PC-9 (cell line): ENCODE measurements around the gene KRTAP5-6. TPM values are rescaled to one million over a fixed set of nuclear protein-coding genes. Genes with fewer than 3 reads are reported as not detected.
"Not testable (repeated sequence)": the region's sequence is repeated elsewhere in the genome, so short reads cannot be mapped to it uniquely, and the experiment has no call there.

Source experiments
- BruUV-seq: library from RNA; stranded (reverse); fragments of 400-500 nt; replicated peaks from 2 replicates; lab custom pipeline; 2021; lab: Mats Ljungman, UMichigan
- CTCF ChIA-PET: fragments of 300-600 bp; sonication (Branson Sonifier 250); formaldehyde crosslinking; loops from one replicate; lab custom pipeline; 2022; ENCODE audit warnings: antibody characterized with exemption; lab: Charles Lee
- POLR2A ChIA-PET: fragments of 300-600 bp; sonication (Branson Sonifier 250); formaldehyde crosslinking; loops from one replicate; lab custom pipeline; 2022; ENCODE audit warnings: antibody characterized with exemption; ENCODE audit not compliant: unreplicated experiment; lab: Charles Lee
- DNase-seq, 2 experiments: peaks; one replicate each; pipeline versions ENCODE4 v3.0.0 to v3.0.0-alpha.2; 2015 to 2022; ENCODE audit warnings: mixed read lengths in 1 of 2
- H2AFZ ChIP-seq: fragments of 200-600 bp; sonication (generic); 2 replicates; pipeline ENCODE4 v1.8.1; 2017; ENCODE audit warnings: antibody characterized with exemption
- H3F3A ChIP-seq: fragments of 200-600 bp; sonication (generic); 2 replicates; pipeline ENCODE4 v1.8.1; 2017; ENCODE audit warnings: antibody characterized with exemption, mild to moderate bottlenecking, low read depth; ENCODE audit not compliant: insufficient read depth
- H3K27ac ChIP-seq: fragments of 200-600 bp; sonication (generic); 2 replicates; pipeline ENCODE4 v1.6.1; 2016; ENCODE audit warnings: mixed run types
- H3K27me3 ChIP-seq: fragments of 200-600 bp; sonication (generic); 2 replicates; pipeline ENCODE4 v1.6.1; 2016; ENCODE audit warnings: low read depth, mixed run types; ENCODE audit not compliant: insufficient read depth
- H3K36me3 ChIP-seq: fragments of 200-600 bp; sonication (generic); 2 replicates; pipeline ENCODE4 v1.6.1; 2016; ENCODE audit warnings: low read depth, mixed run types
- H3K4me1 ChIP-seq: fragments of 200-600 bp; sonication (generic); replicated peaks from 2 replicates; pipeline ENCODE4 v1.6.1; 2016; ENCODE audit warnings: mixed run types; ENCODE audit not compliant: insufficient read depth
- H3K4me2 ChIP-seq: fragments of 200-600 bp; sonication (generic); 2 replicates; pipeline ENCODE4 v1.6.1; 2017; ENCODE audit warnings: mixed run types
- H3K4me3 ChIP-seq: fragments of 200-600 bp; sonication (generic); 2 replicates; pipeline ENCODE4 v1.6.1; 2016; ENCODE audit warnings: mixed run types
- H3K79me2 ChIP-seq: fragments of 200-600 bp; sonication (generic); 2 replicates; pipeline ENCODE4 v1.6.1; 2017; ENCODE audit warnings: low read depth, mixed run types
- H3K9me2 ChIP-seq: fragments of 200-600 bp; sonication (generic); 2 replicates; pipeline ENCODE4 v1.8.1; 2017; ENCODE audit warnings: mild to moderate bottlenecking; ENCODE audit not compliant: insufficient read depth
- H3K9me3 ChIP-seq: fragments of 200-600 bp; sonication (generic); 2 replicates; pipeline ENCODE4 v1.8.1; 2016; ENCODE audit warnings: low read depth; ENCODE audit not compliant: insufficient read depth
- H4K20me1 ChIP-seq: fragments of 200-600 bp; sonication (generic); 2 replicates; pipeline ENCODE4 v1.8.1; 2017; ENCODE audit not compliant: insufficient read depth
- intact Hi-C: fragments of 100-400 bp; cut with micrococcal nuclease; formaldehyde crosslinking; loops from one replicate; pipeline ENCODE4 v1.10.0; 2022; ENCODE audit not compliant: unreplicated experiment
- total RNA-seq: library from RNA; stranded (reverse); gene quantifications from 2 replicates; pipeline ENCODE4 v1.2.3, GENCODE V29; 2021

Gene KRTAP5-6
- total RNA-seq, 1 experiment from 2014 or later = not detected

DNA sequence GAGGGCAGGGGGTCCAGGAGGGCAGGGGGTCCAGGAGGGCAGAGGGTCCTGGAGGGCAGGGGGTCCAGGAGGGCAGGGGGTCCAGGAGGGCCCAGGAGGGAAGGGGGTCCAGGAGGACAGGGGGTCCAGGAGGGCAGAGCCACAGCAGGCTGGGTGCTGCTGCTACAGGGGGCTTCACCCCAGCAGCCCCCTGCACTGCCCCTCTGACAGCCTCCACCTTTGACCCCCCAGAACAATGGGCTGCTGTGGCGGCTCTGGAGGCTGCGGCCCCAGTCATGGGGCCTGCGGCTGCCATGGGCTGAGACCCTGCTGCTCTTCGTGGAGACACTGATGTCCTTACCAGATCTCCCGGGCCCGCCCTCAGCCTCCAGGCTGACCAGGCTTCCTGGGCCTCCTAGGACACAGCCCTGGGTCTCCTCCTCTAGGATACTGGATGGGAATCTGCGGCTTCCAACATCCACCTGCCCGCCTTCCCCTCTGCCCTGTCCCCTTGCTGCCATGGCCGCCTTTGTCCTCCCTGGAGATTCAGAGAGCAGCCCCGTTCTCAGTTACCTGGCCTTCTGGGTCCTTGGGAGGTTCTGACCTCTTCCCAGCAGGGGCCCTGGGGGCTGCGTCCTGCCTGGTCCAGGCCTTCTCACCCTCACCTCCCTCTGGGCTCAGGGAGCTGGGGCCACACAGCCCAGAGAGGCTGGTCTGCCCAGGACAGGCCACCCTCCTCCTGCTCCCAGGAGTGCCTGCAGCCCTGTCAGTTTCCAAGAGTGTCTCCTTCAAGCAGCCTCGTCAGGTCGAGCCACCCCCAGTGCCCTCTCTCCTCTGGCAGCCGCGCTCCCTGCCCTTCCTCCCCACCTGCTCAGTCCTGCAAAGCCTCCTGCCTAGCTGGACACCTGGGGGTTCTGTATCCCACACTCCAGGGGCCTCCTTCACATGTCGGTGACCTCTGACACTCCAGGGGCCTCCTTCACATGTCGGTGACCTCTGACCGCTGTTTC is 11.8 kb upstream of the KRTAP5-6 start:
- H4K20me1 ChIP-seq, H3K27me3 ChIP-seq, H3K36me3 ChIP-seq, H2AFZ ChIP-seq, H3F3A ChIP-seq, H3K9me2 ChIP-seq, intact Hi-C loops, H3K27ac ChIP-seq, POLR2A ChIA-PET, BruUV-seq, CTCF ChIA-PET, H3K9me3 ChIP-seq, H3K79me2 ChIP-seq, H3K4me2 ChIP-seq, H3K4me3 ChIP-seq, H3K4me1 ChIP-seq, DNase-seq: not testable (repeated sequence)

DNA sequence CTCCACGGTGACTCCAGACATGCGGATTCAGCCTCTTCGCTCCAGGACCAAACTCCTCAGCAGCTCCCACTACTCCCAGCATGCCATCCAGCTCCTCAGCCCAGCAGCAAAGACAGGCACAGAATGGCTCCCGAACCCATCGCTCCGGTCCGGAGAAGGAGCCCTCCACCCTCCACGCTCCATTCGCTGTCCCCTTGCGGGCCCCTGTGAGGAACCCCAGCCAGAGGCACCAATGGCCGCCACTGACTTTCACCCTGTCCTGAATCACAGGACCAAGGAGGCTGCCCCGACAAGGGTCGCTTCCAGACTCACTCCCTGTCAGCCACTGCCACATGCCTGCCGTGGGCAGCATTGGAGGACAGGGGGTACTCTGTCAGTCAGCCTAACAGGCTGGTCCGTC is 10.8 kb upstream of the KRTAP5-6 start:
- H3K79me2 ChIP-seq, H3K27me3 ChIP-seq, BruUV-seq, H3F3A ChIP-seq, H3K4me3 ChIP-seq, H2AFZ ChIP-seq, H3K9me3 ChIP-seq, H3K27ac ChIP-seq, H3K4me1 ChIP-seq, DNase-seq, H4K20me1 ChIP-seq, CTCF ChIA-PET, H3K9me2 ChIP-seq, POLR2A ChIA-PET, intact Hi-C loops, H3K4me2 ChIP-seq, H3K36me3 ChIP-seq: not testable (repeated sequence)

DNA sequence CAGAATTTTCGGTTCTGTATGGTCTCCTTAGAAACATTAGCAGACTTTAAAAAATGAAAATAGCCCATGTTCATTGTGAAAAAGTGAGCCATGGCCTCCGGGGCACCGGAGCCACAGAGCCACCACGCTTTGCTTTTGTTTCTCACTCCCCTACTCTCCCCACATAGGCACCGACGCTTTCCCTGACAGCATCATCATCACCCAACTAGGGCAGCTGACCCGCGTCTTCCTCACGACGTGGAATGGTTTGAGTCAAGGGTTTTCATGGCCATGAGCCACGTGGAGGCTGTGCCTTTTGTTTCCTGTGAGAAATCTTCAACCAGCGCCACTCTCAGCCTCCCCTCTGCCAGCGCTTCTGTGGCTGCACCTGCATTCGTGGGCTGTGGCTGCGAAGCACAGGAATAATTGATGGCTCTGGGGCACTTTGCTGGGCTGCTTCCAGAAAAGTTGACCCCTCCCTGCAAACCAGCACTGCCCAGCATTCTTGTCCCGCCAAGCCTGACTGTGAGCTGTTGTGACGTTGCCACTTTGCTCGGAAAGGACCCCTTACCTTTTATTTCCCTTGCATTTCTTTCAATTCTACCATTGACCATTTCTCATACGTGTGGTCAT is 8.6 kb upstream of the KRTAP5-6 start:
- H3K79me2 ChIP-seq, DNase-seq, intact Hi-C loops, H3K9me3 ChIP-seq, H3K4me1 ChIP-seq, H3K36me3 ChIP-seq, H3K4me3 ChIP-seq, H3K4me2 ChIP-seq, H3F3A ChIP-seq, H3K27ac ChIP-seq, H3K27me3 ChIP-seq, H4K20me1 ChIP-seq, BruUV-seq, CTCF ChIA-PET, POLR2A ChIA-PET, H2AFZ ChIP-seq, H3K9me2 ChIP-seq: not testable (repeated sequence)

DNA sequence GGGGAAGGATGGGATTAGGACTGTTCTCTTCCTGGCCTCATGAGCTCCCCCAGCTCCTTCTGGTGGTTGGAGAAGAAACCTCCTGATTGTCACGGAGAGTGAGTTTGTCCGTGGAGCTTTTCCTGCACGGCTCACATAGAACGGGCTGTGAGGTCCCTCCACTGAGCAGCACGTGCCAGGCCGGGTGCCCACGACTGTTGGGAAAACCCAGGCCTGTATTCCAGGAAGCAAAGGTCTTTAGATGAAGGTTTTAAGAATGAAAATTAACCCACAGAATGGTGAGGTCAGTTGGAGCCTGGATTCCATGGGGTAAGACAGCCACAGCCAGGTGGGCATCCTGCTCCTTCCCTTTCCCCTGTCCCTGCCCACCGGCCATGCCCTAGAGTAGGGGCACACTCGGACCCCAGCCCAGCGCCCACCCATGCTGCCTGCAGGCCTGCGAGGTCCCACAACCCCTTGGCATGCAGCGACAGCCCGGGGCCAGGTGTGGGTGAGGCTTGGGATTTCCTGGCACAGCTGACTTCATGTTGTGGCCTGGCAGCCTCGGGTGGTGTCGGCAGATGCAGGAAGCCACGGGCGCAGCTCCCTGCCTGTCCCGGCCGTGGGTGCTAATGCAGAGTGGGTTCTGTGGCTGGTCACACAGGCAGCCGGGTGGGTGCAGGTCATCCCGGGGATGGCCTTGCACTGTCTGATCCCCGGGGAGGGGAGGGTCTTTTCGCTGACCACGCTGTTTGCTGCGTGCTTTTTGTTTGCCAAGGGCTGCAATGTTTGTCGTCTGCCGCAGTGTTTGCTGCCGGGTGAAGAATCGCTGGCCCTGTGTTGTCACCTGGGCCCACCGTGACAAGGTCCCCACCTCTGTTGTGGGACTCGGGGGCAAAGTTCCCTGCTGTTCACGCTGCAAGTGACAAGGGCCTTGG is 7.5 kb upstream of the KRTAP5-6 start:
- POLR2A ChIA-PET, CTCF ChIA-PET, DNase-seq, H3K36me3 ChIP-seq, H3K9me2 ChIP-seq, H3K4me3 ChIP-seq, H2AFZ ChIP-seq, H4K20me1 ChIP-seq, H3F3A ChIP-seq, H3K79me2 ChIP-seq, H3K27me3 ChIP-seq, H3K9me3 ChIP-seq, BruUV-seq, H3K4me2 ChIP-seq, H3K27ac ChIP-seq: not testable (repeated sequence)
- peaks cover 11% of the 10 kb centered on the region for H3K4me1 ChIP-seq
- intact Hi-C loops = loop anchor here (5.0 kb wide), 2 partner anchors 37 to 188 kb away; no protein-coding TSS in a partner anchor
